NOMO-1 treated with dmso at 0.1 percent for 144 hours (cell line): Measurements from ENCODE around the gene SLC44A4.

Source experiments
- DNase-seq: peaks from one replicate; lab custom pipeline; 2025; ENCODE audit not compliant: unreplicated experiment; lab: John Stamatoyannopoulos, UW

SLC44A4 gene

GRCh38 chr6:31901415-31901952 is 22.7 kb upstream of the SLC44A4 start:
- DNase-seq, result no peak

GRCh38 chr6:31900917-31901414 is 22.2 kb upstream of the SLC44A4 start:
- DNase-seq, result no peak

GRCh38 chr6:31899882-31900722 is 21.3 kb upstream of the SLC44A4 start:
- no peak for DNase-seq

GRCh38 chr6:31899215-31899614 is 20.4 kb upstream of the SLC44A4 start:
- DNase-seq, result no peak

- no peak for DNase-seq
Measured at GRCh38 chr6:31898383-31899011, 19.7 kb upstream of the SLC44A4 start.

DNA sequence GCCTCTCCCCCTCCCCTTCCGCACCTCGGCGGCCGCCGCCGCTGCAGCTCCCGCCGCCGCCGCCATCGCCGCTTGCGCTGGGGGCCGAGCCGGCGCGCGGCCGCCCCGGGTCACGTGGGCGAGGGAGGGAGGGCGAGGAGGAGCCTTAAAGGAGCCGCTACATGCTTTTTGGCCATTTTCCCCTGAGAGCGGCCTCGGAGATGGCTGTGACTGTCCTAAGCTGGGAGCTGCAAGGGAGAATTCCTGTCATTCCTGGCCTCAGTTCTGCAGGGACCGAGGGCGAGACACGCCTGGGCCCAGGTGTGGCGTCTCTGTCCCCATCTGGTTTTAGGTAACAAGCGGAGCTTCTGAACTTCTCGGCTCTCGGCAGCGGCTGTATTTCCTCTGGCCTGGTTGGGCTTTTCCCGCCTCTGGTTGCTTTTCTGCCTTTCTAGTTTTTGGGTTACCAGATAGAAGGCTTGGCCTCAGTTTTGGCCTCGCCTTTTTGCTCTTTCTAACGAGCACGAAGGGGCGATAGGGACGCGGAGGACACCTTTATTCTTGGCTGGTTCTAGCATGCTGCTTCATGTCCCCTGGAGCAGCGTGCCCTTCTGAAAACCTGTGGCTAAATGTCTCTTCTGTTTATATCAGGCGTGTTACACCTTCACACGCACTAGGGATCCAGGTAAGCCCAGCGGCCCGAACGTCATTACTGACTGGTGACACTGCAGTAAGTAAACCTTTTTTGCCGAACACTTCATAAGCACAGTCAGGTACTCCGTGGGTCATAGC is 19.0 kb upstream of the SLC44A4 start, which contains the start of gene EHMT2:
TSS of gene EHMT2 (minus strand) at position 87 of the 771 bp plus-strand sequence. CDS start at position 66, 21 bp downstream.
- DNase-seq, result peak; percentile 79

GRCh38 chr6:31896856-31897611 is 18.2 kb upstream of the SLC44A4 start:
- DNase-seq, result no peak

GRCh38 chr6:31896493-31896855 is 17.7 kb upstream of the SLC44A4 start:
- no peak for DNase-seq

DNA sequence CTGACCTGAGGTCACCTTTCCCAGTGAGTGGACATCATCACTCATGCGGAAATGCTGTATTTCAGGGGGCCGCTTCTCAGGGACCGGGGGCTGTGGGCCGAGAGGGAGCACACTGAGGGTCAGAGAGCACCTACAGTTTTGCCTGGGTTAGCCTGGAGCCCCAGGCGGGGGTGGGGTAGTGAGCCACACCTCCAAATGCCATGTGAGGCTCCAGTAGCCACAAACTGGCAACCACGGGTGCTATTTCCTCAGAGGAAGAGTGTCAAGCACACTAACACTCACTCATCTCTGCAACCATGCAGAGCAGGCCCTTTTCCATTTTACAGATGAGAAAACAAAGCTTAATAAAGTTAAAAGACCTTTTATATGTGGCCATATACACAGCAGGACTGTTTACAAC is 14.0 kb upstream of the SLC44A4 start:
- no peak for DNase-seq

DNA sequence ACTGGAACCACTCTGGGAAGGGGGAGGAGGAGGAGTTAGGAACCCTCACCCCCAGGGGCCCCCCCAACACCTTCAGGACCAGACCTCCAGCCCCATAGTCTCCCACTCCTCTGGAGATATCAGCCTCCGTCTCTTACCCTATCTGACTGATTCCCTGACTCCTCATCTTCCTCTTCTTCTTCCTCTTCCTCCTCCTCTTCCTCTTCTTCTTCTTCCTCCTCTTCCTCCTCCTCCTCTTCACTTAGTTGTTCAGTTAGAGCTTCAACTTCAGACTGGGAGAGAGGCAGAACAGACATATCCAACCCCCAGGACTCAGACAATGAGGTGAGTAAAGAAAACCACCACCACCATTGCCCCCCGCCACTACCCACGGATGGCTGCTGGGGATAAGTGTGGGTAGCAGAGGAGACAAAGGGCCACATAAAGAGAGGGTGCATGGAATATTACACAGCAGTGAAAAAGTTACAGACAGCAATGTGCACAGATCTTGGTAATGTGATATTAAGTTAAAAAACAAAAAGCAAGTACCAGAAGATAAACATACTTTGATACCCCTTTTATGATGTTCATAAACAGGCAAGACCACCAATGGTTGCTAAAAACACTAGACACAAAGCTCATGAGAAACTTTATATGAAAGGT is 10.7 kb upstream of the SLC44A4 start:
- no peak for DNase-seq

DNA sequence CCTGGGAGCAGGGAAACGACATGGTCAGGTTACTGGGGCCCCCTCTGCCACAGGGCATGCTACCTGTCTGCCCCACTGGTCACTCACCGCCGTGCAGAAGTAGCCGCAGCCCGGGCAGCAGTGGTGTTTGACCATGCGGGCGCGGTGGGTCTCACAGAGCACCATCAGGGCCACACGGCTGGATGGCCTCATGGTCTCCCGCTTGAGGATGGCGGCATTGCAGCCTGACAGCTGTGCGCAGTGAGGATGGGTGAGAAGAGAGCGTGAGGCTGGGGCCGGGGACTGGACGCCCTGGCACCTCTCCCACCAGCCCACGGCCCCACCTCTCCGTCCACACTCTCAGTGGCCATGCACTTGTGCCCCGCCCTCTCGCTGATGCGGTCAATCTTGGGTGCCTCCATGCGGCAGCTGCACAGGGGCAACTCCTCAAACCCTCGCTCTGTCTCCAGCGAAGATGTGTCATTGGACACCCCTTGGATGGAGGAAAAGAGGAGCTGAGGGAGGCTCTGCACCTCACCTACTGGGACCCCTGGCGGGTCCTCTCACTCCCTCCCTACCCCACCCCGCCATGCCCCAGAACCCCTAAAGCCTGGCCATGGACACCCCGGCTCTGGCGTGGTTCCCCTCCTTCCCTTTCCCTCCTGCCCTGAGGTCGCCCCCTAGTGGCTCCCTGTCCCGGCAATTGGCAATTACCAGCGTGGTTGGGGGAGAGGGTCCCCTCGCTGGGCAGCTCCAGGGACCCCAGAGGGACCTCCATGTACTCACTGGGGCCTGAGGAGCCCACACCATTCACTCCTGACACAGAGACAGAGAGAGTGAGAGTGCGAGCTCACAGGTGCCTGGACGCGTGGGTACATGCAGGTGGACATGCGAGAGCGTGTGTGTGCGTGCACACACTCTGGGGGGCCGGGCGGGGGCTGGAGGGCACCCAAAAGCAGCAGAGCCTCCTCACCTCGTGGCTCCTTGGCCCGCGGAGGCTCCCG is 9.8 kb upstream of the SLC44A4 start:
- DNase-seq, result no peak

DNA sequence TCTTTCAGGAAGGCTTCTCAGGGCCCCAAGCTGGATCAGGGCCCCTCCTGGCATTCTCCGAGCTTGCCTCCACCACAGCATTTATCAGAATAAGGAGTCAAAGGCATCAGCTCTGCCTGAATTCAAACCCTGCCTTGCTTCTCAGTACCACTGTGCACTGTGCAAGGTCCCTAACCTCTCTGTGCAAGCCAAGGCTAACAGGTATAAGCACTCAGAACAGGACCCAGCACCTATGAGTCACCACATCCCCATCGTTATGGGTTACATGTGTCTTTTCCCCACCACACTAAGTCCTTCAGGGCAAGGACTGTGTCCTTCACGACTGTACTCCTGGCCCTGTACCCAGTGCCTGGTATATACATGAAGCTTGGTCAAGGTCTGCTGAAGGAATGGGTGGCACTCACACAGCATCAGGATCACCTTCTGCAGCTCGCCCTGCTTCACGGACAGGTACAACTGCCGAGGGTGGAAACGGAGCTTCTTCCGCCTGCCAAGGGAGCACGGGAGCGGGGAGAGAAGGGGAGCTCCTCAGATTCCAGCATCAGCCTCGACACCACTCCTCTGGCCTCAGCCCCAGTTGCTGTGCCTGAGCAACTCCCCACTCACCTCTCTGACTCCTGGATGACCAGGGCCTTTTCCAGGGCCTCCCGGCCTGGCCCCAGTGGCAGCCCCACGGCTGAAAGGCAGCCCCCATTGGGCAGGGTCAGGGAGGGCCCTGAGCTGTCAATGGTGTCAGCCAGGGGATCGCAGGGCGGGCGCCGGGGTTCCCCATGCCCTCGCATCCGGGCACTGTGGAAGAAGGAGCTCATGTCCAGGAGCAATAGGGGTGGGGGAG is 8.6 kb upstream of the SLC44A4 start:
- DNase-seq, result no peak

GRCh38 chr6:31886541-31886991 is 7.8 kb upstream of the SLC44A4 start:
- no peak for DNase-seq

DNA sequence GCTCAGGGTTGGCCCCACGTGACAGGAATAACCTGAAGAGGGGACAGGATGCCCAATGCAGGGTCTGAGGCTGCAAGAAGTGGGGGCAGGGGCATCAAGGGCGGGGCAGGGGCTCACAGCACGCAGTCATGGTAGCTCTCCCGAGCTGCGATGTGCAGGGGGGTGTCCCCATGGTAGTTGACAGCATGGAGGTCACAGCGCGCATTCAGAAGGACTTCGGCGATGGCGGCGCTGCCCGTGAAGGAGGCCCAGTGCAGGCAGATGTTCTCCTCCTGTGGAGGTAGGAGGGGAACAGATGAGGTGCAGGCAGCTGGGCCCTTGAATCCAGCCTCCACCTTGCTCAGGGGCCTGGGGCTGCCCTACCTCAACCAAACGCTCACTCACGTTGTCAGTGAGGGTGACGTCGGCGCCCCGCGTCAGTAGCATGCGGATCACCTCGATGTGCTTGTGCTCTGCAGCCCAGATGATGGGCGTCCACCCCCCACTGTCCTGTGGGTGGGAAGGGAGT is 5.8 kb upstream of the SLC44A4 start:
- no peak for DNase-seq

DNA sequence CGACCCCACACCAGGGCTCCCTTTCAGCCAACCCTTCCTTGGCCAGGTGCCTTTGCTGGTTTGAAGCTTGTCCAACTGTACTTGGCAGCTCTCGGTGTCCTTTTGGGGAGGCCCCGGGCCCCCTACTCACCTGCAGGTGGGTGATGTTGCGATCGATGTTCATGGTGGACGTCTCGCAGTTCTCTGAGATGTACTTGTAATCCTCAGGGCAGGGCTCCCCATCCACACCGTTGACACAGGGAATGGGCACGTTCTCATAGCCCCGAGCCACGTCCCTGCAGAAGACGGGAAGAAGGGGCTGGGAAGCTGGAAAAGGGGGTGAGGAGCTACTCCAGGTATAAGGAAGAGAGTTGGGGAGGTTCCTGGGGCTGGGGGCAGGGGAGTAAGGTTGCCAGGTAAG is 4.9 kb upstream of the SLC44A4 start:
- DNase-seq, result no peak

DNA sequence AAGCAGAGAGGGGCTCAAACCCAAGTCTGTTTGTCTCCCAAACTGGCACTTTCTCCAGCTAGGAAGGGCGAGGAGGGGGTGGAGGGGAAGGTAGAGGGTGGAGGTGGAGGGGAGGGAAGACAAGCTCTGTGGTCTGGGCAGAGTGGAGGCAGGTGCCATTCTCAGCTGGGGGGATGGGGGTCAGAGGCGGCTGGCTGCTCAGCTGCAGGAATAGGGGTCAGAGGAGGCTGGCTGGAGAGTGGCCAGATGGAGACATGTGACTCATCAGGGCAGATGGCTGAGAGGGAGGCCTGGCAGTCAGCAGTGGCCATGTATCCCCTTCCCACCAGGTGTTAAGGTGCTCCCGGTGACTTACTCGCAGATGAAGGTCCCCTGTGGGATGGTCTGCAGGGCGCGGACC is 3.5 kb upstream of the SLC44A4 start:
- no peak for DNase-seq

DNA sequence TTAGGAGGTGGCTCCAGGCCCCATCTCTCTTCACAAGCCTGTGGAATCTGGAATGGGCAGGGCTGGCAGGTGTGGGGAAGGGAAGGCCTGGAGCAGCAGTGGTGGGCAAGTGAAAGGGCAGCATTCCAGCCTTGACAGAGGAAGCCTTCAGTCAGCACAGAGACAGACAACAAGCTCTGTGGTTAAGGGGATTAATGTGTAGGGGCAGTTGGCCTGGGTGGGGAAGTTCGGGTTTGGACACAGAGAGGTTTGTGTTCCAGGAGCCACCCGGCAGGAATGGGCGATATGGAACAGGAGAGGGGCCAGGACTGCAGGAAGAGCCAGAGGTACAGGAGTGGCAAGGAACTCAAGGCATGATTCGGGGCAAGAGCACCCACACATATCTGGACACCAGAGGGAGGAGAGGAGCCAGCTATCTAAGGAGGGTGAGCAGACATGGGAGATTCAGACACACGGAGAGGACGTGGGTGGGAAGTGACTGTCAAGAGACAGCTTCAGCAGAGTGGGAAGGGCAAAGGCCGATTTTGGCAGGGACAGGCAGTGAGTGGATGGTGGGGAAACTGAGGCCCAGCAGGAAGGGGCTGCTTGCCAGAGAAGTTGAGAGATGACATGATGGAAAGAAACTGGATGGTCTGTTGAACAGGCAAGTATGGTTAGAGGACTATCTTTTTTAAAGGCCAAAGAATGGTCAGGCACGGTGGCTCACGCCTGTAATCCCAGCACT is 2.5 kb upstream of the SLC44A4 start:
- no peak for DNase-seq
